UCSD-AML1 (cell line): ENCODE measurements around the gene INPP4A.
"Not testable (repeated sequence)": the region's sequence is repeated elsewhere in the genome, so short reads cannot be mapped to it uniquely, and the experiment has no call there.

Experiments
- DNase-seq: peaks from one replicate; lab custom pipeline; 2025; ENCODE audit not compliant: unreplicated experiment; lab: John Stamatoyannopoulos, UW

INPP4A gene

DNA sequence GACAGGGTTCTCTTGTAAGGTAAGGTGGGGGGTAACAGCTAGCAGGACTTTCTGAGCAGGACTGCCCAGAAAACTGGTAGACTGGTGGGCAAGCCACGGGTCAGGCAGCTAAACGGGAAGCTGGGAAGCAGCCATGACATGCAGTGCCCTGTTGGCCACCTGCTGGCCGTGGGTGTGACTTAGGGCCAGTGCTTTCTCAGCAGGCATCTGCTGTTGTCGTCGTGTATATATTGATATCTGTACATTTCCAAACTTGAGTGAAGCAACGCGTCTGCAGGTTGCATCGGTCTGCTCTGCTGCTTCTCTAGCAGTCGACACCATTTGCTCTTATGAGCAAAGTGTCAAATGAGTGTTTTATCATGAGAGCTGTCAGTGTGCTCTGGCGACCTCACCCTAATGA lies 132.7 kb downstream of the INPP4A start:
- no peak for DNase-seq

DNA sequence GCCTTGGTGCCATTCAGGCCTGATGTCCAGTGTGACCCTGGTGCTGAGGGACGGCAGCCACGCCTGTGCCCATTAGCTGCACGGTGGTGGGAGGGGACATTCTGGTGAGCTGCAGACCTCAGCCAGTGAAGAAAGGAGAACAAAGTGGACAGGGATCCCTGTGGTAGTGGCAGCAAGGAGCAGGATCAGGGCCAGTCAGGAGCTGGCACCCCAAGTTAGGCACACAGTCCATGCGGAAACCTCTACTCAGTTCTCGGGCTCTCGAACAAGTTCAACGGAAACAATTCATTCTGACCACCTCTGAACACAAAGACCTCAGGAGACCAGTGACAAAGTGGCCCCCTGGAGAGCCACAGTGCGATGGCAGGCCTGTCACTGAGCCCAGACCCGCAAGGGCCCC lies 133.6 kb downstream of the INPP4A start:
- no peak for DNase-seq

DNA sequence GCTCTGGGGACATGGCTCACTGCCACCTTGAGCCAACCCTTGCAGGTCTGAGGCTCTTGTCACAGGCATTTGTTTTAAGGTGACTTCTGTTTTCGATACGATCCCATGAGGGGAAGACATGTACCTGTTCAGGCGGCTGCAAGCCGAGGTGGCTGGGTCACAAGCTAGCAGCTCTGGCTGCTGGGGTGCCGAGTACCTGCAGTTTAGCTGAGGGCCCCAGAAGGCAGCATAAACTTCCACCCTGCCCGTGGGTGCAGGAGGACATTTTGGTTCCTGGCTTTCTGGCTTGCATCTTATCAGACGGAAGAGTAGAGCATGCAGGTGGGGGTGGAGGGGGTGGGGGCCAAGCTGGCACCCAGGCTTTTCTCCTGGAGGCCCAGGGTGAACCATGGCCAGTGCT lies 135.3 kb downstream of the INPP4A start:
- no peak for DNase-seq

DNA sequence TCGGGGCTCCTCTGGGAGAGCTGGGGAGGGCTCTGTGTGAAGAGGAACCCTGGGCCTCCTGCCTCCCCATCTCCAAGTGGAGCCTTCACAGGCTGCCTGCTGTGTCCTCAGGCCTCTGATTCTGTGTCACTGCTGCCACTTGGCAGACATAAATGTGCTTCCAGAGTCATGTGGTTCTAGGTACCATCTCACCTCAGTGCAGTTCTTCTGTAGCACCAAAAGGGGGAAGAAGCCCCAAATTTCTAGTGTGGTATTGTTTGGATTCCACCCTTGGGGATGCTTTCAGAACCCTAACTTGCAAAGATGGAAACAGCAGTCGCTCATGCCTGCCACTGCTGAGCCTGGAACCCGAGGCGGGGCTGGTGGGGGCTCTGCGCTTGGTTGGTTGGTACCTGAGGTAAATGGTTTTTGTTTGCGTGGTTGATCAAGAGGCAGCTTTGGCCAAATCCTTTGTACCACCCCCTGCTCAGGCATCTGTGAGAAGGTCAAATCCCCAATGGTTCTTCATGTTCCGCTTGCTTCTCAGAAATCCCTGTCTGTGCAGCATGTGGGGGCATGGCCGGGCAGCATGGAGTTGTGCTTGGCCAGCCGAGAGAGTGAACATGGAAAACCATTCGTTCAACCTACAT lies 136.1 kb downstream of the INPP4A start:
- DNase-seq = no peak

DNA sequence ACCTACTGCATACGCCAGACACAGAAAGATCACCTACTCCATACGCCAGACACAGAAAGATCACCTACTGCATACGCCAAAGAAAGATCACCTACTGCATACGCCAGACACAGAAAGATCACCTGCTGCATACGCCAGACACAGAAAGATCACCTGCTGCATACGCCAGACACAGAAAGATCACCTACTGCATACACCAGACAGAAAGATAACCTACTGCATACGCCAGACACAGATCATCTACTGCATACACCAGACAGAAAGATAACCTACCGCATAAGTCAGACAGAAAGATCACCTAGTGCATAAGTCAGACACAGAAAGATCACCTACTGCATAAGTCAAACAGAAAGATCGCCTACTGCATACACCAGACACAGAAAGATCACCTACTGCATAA lies 137.9 kb downstream of the INPP4A start:
- DNase-seq = no peak

DNA sequence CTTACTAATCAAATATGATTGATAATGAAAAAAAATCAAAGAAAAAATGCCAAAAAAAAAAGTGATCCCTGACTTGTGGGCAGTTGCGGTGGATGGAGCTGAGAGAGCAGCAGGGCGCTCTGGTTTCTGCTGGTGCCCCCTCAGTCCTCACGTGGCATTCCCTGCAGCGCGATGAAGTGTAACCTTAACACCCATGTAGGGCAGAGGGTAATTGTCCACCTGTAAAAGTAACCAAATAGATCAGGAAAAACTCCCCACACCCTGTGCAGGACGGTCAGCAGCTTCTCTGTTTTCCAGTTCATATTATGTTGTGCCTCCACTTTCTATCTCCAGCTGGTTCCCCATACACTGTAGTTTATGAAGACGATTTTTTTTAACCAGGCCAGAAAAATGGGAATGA lies 138.6 kb downstream of the INPP4A start:
- DNase-seq = no peak

DNA sequence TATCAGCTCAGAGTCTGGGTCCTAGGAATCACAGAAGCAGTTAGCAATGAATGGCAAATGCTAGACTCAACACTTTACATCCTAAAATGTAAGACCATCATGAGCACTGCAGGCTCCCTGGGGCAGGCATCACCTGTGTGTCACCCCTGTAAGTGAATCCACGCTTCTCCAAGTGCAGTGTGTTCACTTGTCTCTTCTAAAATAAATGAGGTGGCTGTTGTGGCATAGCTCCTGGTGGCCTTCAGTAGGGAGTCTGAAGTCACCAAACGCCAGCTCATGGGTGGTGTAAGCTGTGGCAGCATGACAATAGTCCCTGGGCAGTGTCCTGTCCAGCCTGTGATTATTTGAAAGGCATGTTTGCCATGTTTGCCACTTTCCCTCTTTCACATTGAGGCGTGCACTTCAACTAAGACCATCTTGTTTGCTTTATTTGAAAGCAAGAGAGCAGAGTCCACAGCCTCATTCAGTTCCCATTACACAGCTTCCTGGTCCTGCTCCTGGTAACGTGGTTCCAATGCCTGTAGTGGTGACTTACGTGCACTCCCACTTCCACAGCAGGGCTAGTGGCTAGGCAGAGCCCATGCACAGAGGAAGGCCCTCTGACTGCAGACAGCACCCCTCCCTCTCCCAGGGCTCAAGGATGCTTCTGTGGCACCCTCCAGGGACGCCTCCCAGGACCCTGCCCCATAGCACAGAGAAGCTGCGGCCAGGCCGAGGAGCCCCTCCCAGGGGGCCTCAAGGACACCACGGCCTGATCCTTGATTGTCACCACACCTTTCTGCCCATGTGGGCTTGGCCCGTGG lies 139.4 kb downstream of the INPP4A start:
- DNase-seq = no peak

DNA sequence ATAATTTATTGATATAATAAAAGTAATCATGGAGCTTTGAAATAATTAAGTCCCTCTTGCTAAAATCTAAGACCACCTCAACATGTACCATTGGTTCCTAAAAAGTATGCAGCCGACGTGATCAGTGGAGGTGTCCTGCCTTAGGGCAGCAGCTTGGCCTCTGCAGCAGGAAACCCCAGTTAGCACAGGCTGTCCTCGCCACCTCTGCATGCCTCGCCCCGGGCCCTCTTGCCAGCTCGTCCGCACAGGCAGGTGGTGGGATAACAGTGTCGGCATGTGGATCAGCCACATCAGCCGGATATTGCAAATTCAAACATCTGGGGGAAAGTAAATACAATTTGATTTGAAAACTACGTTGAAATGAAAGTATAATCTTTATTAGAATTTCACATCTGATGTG lies 140.7 kb downstream of the INPP4A start:
- no peak for DNase-seq

DNA sequence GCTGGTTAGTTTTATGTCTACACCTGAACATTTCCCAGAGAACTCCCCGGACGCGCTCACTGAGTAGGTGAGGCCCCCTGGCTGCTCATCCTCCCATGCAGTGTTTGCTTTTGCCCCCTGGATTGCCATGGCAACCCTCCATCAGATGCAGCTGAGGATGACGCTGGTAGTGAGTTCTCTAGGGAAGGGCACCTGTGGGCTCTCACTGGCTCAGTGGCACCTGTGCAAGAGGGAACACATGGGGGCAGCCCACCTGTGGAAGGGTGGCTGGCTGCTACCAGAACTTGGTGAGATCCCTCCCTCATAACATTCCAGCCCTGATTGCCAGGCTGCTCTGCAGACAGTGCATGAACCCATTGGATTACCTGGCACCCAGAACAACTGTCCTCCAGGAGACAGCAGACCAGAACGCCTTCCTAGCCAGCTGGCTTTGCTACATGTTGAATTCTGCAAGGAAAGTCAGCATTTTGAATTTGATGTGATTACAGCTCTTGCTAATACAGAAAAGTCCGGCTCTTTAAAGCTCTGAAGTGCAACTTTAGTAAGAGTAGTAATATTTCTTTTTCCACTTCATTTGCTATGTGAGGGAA lies 142.0 kb downstream of the INPP4A start:
- DNase-seq = no peak

DNA sequence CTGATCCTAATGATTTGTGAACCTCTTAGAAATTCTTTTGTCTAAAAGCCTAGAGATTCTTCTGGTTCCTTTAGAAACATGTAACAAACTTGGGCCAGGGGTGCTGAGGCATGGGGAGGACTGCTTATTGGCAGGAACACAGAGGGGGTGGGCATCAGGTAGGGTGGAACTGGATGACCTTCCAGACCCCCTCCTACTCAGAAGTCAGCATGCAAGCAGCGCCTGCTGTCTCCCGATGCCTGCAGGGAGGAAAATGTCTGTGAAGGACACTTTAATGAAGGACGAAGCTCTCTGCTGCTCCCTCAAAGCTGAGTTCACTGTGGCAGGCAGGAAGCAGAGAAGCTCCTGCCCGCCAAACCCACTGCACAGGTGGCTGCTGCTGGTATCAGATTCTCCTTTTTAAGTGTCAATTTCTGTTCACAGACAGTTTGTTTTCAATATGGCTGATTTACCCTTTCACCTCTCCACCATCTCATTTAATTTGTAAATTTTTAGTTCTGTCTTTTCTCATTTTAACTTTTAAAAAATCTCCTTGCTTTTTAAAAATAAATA lies 144.3 kb downstream of the INPP4A start:
- no peak for DNase-seq

DNA sequence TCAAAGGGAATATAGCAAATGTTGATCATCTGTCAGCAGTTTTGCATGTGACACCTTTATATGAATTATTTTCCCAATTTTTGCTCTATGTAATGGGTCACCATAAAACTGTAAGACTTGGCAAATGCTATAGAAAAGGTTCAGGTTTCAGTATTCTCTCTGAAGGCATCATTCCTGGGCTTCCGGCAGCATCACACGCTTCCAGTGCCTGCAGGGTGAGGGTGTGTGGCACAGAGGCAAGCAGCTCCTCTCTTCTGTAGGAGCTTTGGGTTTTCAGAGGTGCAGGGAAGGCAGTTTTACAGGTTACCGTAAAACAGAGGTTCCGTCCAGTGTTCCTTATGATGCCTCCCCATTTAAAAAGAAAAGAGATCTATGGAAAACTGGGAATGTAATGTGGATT lies 144.8 kb downstream of the INPP4A start:
- no peak for DNase-seq

DNA sequence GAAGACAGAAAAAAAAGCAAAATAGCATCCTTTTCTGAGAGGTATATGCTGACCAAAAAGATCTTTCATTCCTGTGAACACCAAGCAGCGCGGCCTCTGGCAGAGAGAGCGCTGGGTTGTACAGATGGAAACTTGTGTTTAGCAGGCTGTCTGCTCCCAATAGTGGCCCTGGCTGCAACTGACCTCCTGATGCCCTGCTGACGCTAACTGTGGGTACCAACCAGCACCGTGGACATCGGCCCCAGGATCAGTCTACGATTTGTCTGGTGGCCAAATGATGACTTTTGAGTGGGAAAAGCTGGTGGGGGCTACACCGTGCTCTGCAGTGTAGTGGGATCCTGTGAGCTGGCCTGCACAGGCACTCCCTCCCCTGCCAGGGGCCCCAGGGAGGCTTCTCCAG lies 147.9 kb downstream of the INPP4A start:
- DNase-seq = no peak

DNA sequence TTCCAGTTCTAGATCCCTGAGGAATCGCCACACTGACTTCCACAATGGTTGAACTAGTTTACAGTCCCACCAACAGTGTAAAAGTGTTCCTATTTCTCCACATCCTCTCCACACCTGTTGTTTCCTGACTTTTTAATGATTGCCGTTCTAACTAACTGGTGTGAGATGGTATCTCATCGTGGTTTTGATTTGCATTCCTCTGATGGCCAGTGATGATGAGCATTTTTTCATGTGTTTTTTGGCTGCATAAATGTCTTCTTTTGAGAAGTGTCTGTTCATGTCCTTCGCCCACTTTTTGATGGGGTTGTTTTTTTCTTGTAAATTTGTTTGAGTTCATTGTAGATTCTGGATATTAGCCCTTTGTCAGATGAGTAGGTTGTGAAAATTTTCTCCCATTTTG lies 150.0 kb downstream of the INPP4A start:
- not testable (repeated sequence) for DNase-seq

DNA sequence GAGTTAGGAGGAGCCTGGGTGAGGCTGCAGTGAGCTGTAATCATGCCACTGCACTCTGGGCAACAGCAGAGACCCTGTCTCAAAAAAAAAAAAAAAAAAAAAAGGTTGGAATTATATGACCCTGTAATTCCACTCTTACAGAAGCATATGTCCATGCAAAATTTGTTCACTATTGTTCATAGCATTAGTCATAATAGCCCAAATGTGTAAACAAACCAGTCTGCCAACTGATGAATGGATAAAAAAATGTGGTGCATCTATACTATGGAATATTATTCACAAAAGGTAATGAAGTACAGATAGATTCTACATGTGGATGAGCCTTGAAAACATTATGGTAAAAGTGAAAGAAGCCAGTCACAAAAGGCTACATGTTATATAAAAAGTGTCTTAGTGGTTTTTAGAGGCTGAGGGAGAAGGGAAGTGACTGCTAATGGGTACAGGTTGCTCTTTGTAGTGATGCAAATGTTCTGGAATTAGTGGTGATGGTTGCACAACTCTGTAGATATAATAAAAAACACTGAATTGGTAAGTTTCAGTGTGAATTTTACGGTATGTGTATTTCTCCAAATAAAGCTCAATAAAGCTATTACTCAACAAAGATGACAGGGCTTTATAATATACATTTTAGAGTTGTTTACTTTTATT lies 154.2 kb downstream of the INPP4A start:
- DNase-seq = no peak

DNA sequence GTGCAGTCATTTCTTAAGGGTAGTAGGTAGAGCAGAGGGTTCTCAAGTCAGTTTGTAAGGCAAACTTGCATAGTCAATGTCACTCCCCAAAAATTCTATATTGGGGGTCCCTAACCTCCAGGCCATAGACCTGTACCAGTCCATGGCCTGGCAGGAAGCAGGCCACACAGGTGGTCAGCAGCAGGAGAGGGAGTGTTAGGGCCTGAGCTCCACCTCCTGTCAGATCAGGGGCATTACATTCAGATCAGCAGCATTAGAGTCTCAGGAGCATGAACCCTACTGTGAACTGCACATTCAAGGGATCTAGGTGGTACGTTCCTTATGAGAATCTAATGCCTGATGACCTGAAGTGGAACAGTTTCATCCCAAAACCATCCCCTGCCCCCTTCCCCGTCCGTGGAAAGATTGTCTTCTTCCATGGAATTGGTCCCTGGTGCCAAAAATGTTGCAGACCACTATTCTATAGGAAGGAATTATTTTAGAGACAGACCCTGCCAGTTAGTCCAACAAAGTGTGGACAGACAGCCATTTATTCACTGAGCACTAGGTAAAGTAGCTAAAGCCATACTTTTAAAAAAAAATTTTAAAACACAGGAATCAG lies 157.0 kb downstream of the INPP4A start:
- DNase-seq = no peak

DNA sequence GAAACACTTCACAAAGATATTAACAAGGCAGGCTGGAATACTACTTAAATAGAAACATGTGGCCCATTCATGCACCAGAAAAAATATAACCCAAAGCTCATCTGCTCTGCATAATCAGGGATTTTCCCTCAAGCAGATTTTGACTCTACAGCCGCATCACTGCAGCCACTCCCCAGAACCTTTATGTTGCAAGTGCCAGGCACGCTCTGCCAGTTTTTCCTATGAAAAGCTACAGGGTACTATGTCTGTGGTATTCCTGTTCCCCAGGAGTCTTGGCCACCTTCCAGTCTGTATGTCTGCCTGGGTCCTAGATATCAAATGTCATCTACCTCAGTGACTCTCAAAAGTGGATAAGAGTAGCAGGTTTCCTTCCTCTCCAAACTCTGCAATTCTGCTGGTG lies 159.9 kb downstream of the INPP4A start:
- no peak for DNase-seq

DNA sequence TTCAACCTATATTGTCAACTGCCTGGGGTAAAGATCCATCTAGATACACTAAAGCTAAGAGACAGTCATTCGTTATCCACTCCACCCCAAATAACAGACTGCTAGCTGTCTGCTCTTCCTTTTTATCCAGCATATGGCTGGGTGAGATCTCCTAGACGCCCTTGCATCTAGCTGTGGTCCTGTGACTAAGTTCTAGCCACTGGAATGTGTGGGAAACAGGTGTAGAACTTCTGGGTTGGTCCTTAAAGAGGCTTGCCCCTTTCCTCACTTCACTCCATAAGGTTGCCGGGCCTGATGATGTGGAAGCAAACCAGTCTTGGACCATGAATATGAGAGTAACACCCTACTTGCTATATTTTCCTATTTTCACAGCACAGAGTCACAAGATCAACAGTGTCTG lies 160.4 kb downstream of the INPP4A start:
- DNase-seq = no peak

DNA sequence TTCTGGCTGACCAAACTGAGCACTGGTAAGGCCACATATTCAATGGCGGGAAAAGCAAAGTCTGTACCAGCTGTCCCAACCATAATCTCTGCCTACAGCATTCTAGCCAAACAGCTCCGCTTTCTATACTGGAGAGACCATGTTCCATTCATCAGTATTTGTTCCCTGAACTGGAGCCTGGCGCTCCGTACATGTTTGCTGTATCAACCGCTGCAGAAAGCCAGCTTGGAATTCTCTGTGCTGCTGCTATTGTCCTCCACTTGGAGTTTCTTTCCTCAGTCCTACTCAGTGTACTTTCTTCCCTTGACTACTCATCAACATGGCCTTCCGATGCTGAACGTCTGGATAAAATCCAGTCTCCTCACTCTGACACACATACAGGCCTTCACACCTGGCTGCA lies 161.8 kb downstream of the INPP4A start:
- DNase-seq = no peak

DNA sequence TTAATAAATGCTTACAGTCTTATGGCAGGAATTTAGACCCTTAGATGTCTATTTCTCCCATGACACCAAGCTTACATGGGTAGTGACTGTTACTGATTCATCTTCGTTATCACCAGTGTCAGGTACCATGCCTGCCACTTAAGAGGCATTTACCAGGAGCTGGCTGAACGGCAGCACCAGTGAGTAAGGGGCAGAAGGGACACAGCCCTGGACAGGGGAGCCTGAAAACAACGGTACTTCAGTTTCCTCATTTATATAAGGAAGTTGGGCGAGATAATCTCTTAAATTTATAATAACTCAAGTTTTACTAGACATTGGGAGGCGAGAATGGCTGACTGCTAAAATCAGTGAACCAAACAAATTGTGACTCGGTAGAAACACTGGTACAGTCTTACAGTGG lies 162.4 kb downstream of the INPP4A start:
- DNase-seq = no peak

DNA sequence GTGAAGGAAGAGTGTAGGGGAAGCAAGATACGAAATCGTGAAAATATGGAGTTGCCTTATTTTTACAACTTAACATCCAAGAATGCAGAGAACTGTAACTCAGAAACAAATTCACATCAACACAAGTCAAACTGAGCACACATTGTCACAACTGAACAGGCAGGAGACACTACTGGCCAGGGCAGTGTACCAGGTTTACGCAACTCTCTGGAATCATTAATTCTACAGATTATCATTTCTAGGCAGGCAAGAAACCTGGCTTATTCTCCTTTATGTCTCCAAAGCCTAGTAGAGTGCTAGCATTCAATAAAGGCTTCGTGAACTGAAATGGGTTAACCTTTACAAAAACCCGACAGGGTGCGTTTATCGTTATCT lies 163.1 kb downstream of the INPP4A start:
- no peak for DNase-seq
